ENCODE results near the gene TTYH2. TPM values are rescaled to one million over a fixed set of nuclear protein-coding genes. Genes with fewer than 3 reads are reported as not detected.

Gene TTYH2
- total RNA-seq, 1 experiment from 2014 or later = 15.4 TPM

GRCh38 chr17:74299226-74300009 lies 86.0 kb downstream of the TTYH2 start:
- no peaks in the 10 kb centered on the region for H3K4me1 ChIP-seq (ENCODE audit: insufficient read depth, low read length, poor library complexity, severe bottlenecking)
- intact Hi-C loops (cut with micrococcal nuclease; ENCODE audit: unreplicated experiment) = loop anchor here (2.0 to 10.0 kb wide), 3 partner anchors 55 to 193 kb away; partner anchors contain the start of gene TTYH2
- no peaks in the 10 kb centered on the region for H3K36me3 ChIP-seq (ENCODE audit: insufficient read depth, low read length, poor library complexity, severe bottlenecking)
- BruUV-seq (replicated peaks) = no TSS peak
- TF ChIP-seq CTCF (conservative IDR thresholded peaks at IDR 0.05; ENCODE audit: low read depth, low read length) (no peak), EZH2 (IDR thresholded peaks at IDR 0.05; ENCODE audit: borderline replicate concordance, low read depth, low read length, poor library complexity, severe bottlenecking) (no peak)
- H3K27ac ChIP-seq (ENCODE audit: low read depth, low read length, poor library complexity, severe bottlenecking) = no peak overlapping the region
- H3K4me3 ChIP-seq (ENCODE audit: low read depth, low read length, poor library complexity, severe bottlenecking) = no peak overlapping the region
- no peak for DNase-seq (ENCODE audit: low spot score)
- H3K9me3 ChIP-seq (ENCODE audit: low read depth, low read length, poor library complexity, severe bottlenecking) = no peaks in the 10 kb centered on the region
- no peaks in the 10 kb centered on the region for H3K27me3 ChIP-seq (replicated peaks; ENCODE audit: insufficient read depth, low read depth, low read length, poor library complexity)
- ChIA-PET CTCF (interaction anchor here (0.5 kb wide), 1 partner anchor 46 kb away, joined by 3 read pairs; no protein-coding TSS in a partner anchor), POLR2A (ENCODE audit: low non-redundant PET) (no interaction called here)

- no peak for DNase-seq (ENCODE audit: low spot score)
- POLR2A ChIA-PET (ENCODE audit: low non-redundant PET) = no interaction called here
Measured at GRCh38 chr17:74303305-74303704, 89.9 kb downstream of the TTYH2 start.

GRCh38 chr17:74304184-74304583 lies 90.8 kb downstream of the TTYH2 start:
- intact Hi-C loops (cut with micrococcal nuclease; ENCODE audit: unreplicated experiment) = loop anchor here (10.0 kb wide), 1 partner anchor 51 kb away; no protein-coding TSS in a partner anchor
- no peaks in the 10 kb centered on the region for H3K9me3 ChIP-seq (ENCODE audit: low read depth, low read length, poor library complexity, severe bottlenecking)
- DNase-seq (ENCODE audit: low spot score) = no peak
- no peaks in the 10 kb centered on the region for H3K27me3 ChIP-seq (replicated peaks; ENCODE audit: insufficient read depth, low read depth, low read length, poor library complexity)
- BruUV-seq (replicated peaks) = no TSS peak
- H3K36me3 ChIP-seq (ENCODE audit: insufficient read depth, low read length, poor library complexity, severe bottlenecking) = no peaks in the 10 kb centered on the region
- POLR2A ChIA-PET (ENCODE audit: low non-redundant PET) = no interaction called here
- H3K27ac ChIP-seq (ENCODE audit: low read depth, low read length, poor library complexity, severe bottlenecking) = no peak overlapping the region
- TF ChIP-seq CTCF (conservative IDR thresholded peaks at IDR 0.05; ENCODE audit: low read depth, low read length) (no peak), EZH2 (IDR thresholded peaks at IDR 0.05; ENCODE audit: borderline replicate concordance, low read depth, low read length, poor library complexity, severe bottlenecking) (no peak)
- no peaks in the 10 kb centered on the region for H3K4me1 ChIP-seq (ENCODE audit: insufficient read depth, low read length, poor library complexity, severe bottlenecking)
- H3K4me3 ChIP-seq (ENCODE audit: low read depth, low read length, poor library complexity, severe bottlenecking) = no peak overlapping the region
- CTCF ChIA-PET = interaction anchor here (0.6 to 0.7 kb wide), 3 partner anchors 14 to 229 kb away, joined by 3 to 6 read pairs (median 3); no protein-coding TSS in a partner anchor

More at GRCh38 chr17:74303305-74303704, 89.9 kb downstream of the TTYH2 start:
- Histone ChIP-seq H3K27ac (ENCODE audit: low read depth, low read length, poor library complexity, severe bottlenecking) (no peak overlapping the region), H3K4me3 (ENCODE audit: low read depth, low read length, poor library complexity, severe bottlenecking) (no peak overlapping the region), H3K36me3 (ENCODE audit: insufficient read depth, low read length, poor library complexity, severe bottlenecking) (no peaks in the 10 kb centered on the region), H3K4me1 (ENCODE audit: insufficient read depth, low read length, poor library complexity, severe bottlenecking) (no peaks in the 10 kb centered on the region), H3K9me3 (ENCODE audit: low read depth, low read length, poor library complexity, severe bottlenecking) (no peaks in the 10 kb centered on the region), H3K27me3 (replicated peaks; ENCODE audit: insufficient read depth, low read depth, low read length, poor library complexity) (no peaks in the 10 kb centered on the region)
- no TSS peak for BruUV-seq (replicated peaks)
- intact Hi-C loops (cut with micrococcal nuclease; ENCODE audit: unreplicated experiment) = loop anchor here (10.0 kb wide), 1 partner anchor 51 kb away; no protein-coding TSS in a partner anchor
- CTCF ChIA-PET = interaction anchor here (0.7 to 0.8 kb wide), 2 partner anchors 43 to 329 kb away, joined by 3 to 6 read pairs; no protein-coding TSS in a partner anchor
- TF ChIP-seq EZH2 (IDR thresholded peaks at IDR 0.05; ENCODE audit: borderline replicate concordance, low read depth, low read length, poor library complexity, severe bottlenecking) (no peak), CTCF (conservative IDR thresholded peaks at IDR 0.05; ENCODE audit: low read depth, low read length) (no peak)
